Mononuclear cell (primary cell): ENCODE measurements around the gene PTPN7. TPM values are rescaled to one million over a fixed set of nuclear protein-coding genes. Genes with fewer than 3 reads are reported as not detected.

Experiments used
- H3K27me3 ChIP-seq: 2 replicates; pipeline ENCODE4 v1.6.0; 2011; ENCODE audit warnings: low read length, control low read depth; ENCODE audit not compliant: insufficient read depth
- H3K4me1 ChIP-seq: 2 replicates; pipeline ENCODE4 v1.5.1; 2011; ENCODE audit warnings: mild to moderate bottlenecking, low read length, control low read depth; ENCODE audit not compliant: insufficient read depth
- H3K4me3 ChIP-seq: 2 replicates; pipeline ENCODE4 v1.5.1; 2011; ENCODE audit warnings: mild to moderate bottlenecking, low read length, moderate library complexity
- H3K9me3 ChIP-seq: 2 replicates; pipeline ENCODE4 v1.5.1; 2011; ENCODE audit warnings: low read depth, mild to moderate bottlenecking, control low read depth, low read length
- total RNA-seq: library from RNA; depleted of rRNA; stranded (reverse); fragments of >200 nt; gene quantifications from one replicate; pipeline ENCODE4 v1.2.3, GENCODE V29; 2012

Gene PTPN7
- total RNA-seq, 1 donor: 51.7 TPM

DNA sequence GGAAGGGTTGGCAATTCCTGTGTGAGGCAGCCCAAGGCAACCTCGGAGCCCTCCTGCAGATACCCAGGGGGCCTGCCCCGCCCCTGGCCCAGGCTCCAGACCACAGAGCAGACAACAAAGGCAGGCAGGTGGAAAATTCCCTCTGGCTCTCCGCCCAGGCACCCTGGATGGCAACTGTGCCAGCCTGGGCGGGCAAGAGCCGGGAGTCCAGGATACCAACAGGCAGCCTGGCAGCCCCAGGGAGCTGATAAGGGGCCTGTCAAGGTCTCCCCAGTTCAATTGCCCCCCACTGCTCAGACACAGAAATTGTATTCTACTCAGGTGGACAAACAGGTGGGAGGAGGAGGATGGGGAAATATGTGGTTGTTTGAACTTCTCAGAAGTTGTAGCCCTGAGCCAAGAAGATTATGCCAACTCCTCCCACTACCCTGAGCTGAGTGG, 53.1 kb downstream of the PTPN7 start:
- no peaks in the 10 kb centered on the region for H3K4me1 ChIP-seq
- H3K4me3 ChIP-seq: no peak overlapping the region
- no peaks in the 10 kb centered on the region for H3K27me3 ChIP-seq
- H3K9me3 ChIP-seq: no peaks in the 10 kb centered on the region

GRCh38 chr1:202106340-202107254, 53.8 kb downstream of the PTPN7 start:
- Histone ChIP-seq H3K4me1 (no peaks in the 10 kb centered on the region), H3K27me3 (no peaks in the 10 kb centered on the region), H3K9me3 (no peaks in the 10 kb centered on the region), H3K4me3 (no peak overlapping the region)

DNA sequence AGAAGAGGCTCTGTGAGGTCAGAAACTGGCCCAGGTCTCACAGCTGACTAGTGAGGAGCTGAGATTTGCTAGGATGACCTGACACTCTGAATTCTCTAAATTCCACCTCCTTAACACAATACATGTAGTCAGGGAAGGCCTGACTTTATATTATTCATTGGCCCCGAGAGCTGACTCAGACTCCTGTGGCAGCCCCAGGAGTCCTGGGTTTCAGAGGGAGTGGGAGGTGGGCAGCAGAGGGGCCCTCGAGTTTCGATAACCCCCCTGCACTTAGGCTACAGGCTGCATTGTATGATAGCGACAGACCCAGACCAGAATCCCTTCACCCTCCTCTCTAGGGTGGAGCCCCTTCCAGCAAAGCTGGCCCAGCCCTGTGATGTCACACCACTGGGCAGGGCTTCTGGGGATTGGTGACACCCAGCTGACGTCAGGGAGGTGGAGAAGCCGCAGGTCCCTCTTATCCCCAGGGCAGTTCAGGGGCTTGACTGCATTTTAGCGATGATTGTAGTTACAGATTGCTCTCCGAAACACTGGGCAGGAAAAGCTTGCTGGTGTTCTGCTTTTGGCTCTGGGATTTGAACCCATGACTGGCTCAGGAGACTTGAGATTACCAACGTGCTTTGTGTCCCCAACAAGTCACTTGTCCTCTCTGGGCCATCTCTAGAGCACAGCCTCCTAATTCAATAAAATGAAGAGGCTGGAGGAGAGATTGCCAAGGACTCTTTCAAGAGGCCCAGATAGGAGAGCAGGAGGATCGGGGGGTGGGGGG, 54.6 kb downstream of the PTPN7 start:
- Histone ChIP-seq H3K9me3 (no peaks in the 10 kb centered on the region), H3K4me1 (no peaks in the 10 kb centered on the region), H3K27me3 (no peaks in the 10 kb centered on the region), H3K4me3 (no peak overlapping the region)

DNA sequence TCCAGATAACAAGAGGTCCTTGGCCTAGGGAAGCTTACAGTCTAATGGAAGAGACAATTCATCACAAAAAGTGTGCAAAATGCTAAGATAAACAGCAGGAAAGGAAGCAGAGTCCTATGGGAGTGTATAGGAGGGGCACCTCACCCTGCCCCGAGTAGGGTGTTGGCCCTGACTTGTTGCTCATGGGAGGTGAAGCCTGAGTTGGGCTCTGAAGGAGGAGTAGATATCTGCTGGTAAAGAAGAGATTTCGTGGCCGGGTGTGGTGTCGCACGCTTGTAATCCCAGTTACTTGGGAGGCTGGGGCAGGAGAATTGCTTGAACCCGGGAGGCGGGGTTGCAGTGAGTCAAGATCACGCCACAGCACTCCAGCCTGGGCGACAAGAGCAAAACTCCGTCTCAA, 56.3 kb downstream of the PTPN7 start:
- no peak overlapping the region for H3K4me3 ChIP-seq
- H3K9me3 ChIP-seq: no peaks in the 10 kb centered on the region
- no peaks in the 10 kb centered on the region for H3K27me3 ChIP-seq
- H3K4me1 ChIP-seq: no peaks in the 10 kb centered on the region

- Histone ChIP-seq H3K4me3 (no peak overlapping the region), H3K9me3 (no peaks in the 10 kb centered on the region), H3K4me1 (no peaks in the 10 kb centered on the region), H3K27me3 (no peaks in the 10 kb centered on the region)
These were observed 59.2 kb downstream of the PTPN7 start for GRCh38 chr1:202101184-202101583.

Other genes starting within 250 kb of the PTPN7 start
- gene LMOD1, start 214.1 kb downstream of the PTPN7 start, total RNA-seq: not detected
- gene TIMM17A, start 205.1 kb downstream of the PTPN7 start, total RNA-seq: 30.5 TPM
- 41.3 TPM for gene RNPEP, start 178.0 kb downstream of the PTPN7 start, total RNA-seq
- gene ELF3, start 150.0 kb downstream of the PTPN7 start, total RNA-seq: 2.8 TPM
- not detected for gene GPR37L1, start 37.7 kb downstream of the PTPN7 start, total RNA-seq
- 63.6 TPM for gene ARL8A, start 15.9 kb downstream of the PTPN7 start, total RNA-seq
- 1.3 TPM for gene LGR6, start 33.2 kb upstream of the PTPN7 start, total RNA-seq
- gene UBE2T, start 181.3 kb upstream of the PTPN7 start, total RNA-seq: 0.63 TPM
- 22.4 TPM for gene PPP1R12B, start 188.1 kb upstream of the PTPN7 start, total RNA-seq